Small intestine (tissue), 16 donors: ENCODE data around the gene HYAL1. TPM values are rescaled to one million over a fixed set of nuclear protein-coding genes. Genes with fewer than 3 reads are reported as not detected.

Source experiments
- DNase-seq, 2 donors: peaks; one replicate each; pipeline versions ENCODE4 v3.0.0 to v3.0.0-alpha.2; 2013
- FAIRE-seq: peaks from 2 replicates; lab custom pipeline; 2012; peaks lifted over from hg19 to GRCh38; lab: Jason Lieb, UNC
- H3K27ac ChIP-seq, 3 donors: one replicate each; pipeline ENCODE4 v1.5.1; 2013; ENCODE audit warnings: low read length in 2 of 3, mild to moderate bottlenecking in 2 of 3, control low read depth in 1 of 3, inconsistent platforms in 1 of 3, low read depth in 1 of 3, moderate library complexity in 1 of 3
- H3K27me3 ChIP-seq, 3 donors: one replicate each; pipeline ENCODE4 v1.6.1; 2013; ENCODE audit warnings: low read length in 3 of 3, inconsistent platforms in 1 of 3; ENCODE audit not compliant: control insufficient read depth in 3 of 3, insufficient read depth in 3 of 3
- H3K36me3 ChIP-seq, 3 donors: one replicate each; pipeline ENCODE4 v1.6.1; 2013; ENCODE audit warnings: low read length in 3 of 3, inconsistent platforms in 1 of 3, low read depth in 1 of 3, mild to moderate bottlenecking in 1 of 3, moderate library complexity in 1 of 3; ENCODE audit not compliant: control insufficient read depth in 3 of 3, insufficient read depth in 2 of 3
- H3K4me1 ChIP-seq, 3 donors: one replicate each; pipeline ENCODE4 v1.6.1; 2013; ENCODE audit warnings: low read length in 2 of 3, inconsistent platforms in 1 of 3, low read depth in 1 of 3, mild to moderate bottlenecking in 1 of 3, moderate library complexity in 1 of 3; ENCODE audit not compliant: control insufficient read depth in 3 of 3, insufficient read depth in 2 of 3
- H3K4me3 ChIP-seq, 3 donors: one replicate each; pipeline ENCODE4 v1.5.1; 2013; ENCODE audit warnings: low read length in 3 of 3, control low read depth in 1 of 3, inconsistent platforms in 1 of 3, low read depth in 1 of 3, mild to moderate bottlenecking in 1 of 3, moderate library complexity in 1 of 3
- H3K9me3 ChIP-seq, 2 donors: one replicate each; pipeline ENCODE4 v1.6.1; 2013; ENCODE audit warnings: low read depth in 1 of 2, low read length in 1 of 2; ENCODE audit not compliant: control insufficient read depth in 2 of 2, insufficient read depth in 1 of 2
- WGBS, 3 donors: extraction: QIAGEN DNeasy Blood & Tissue Kit; methylation state at CpG; one replicate each; pipeline ENCODE4 v1.1.7; 2013; 5-methylcytosine and 5-hydroxymethylcytosine counted together
- long read RNA-seq, 10 donors: transcript quantifications; one replicate each; lab custom pipeline, GENCODE V29; 2026
- polyA plus RNA-seq, 4 donors: library from polyadenylated mRNA; stranded (reverse) in 3 of 4; unstranded in 1 of 4; fragments of 200-250 nt in 3 of 4; fragments of 120-200 nt in 1 of 4; gene quantifications; one replicate each; pipeline versions ENCODE4 v1.2.1 to v1.2.3, GENCODE V29; 2013
- donor health status: healthy with polysubstance abuse.
- donor health status: control.
- donor health status: control.
- donor health status: Bipolar disorder and iron deficiency.
- donor health status: healthy.

The HYAL1 gene, protein sequence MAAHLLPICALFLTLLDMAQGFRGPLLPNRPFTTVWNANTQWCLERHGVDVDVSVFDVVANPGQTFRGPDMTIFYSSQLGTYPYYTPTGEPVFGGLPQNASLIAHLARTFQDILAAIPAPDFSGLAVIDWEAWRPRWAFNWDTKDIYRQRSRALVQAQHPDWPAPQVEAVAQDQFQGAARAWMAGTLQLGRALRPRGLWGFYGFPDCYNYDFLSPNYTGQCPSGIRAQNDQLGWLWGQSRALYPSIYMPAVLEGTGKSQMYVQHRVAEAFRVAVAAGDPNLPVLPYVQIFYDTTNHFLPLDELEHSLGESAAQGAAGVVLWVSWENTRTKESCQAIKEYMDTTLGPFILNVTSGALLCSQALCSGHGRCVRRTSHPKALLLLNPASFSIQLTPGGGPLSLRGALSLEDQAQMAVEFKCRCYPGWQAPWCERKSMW
- polyA plus RNA-seq: 10 to 100 TPM in 1 of 4 donors, 1 to 10 TPM in 3; 1.1 to 11.1 (median 3.7) TPM
- long read RNA-seq, donor 1: 0 reads
- long read RNA-seq, donor 2: 0 reads
- long read RNA-seq, donor 3, partial matches to known transcripts: 0 of 1 reads
- long read RNA-seq, donor 3, other reads (novel, unspliced or antisense): 0 of 1 reads
- long read RNA-seq, donor 4: 0 reads
- long read RNA-seq, donor 5: 0 reads
- long read RNA-seq, donor 6: 0 reads
- long read RNA-seq, donor 7: 0 reads
- long read RNA-seq, donor 8: 0 reads
- long read RNA-seq, donor 9: 0 reads
- long read RNA-seq, donor 10, partial matches to known transcripts: 0 of 1 reads
- long read RNA-seq, donor 10, other reads (novel, unspliced or antisense): 0 of 1 reads

DNA sequence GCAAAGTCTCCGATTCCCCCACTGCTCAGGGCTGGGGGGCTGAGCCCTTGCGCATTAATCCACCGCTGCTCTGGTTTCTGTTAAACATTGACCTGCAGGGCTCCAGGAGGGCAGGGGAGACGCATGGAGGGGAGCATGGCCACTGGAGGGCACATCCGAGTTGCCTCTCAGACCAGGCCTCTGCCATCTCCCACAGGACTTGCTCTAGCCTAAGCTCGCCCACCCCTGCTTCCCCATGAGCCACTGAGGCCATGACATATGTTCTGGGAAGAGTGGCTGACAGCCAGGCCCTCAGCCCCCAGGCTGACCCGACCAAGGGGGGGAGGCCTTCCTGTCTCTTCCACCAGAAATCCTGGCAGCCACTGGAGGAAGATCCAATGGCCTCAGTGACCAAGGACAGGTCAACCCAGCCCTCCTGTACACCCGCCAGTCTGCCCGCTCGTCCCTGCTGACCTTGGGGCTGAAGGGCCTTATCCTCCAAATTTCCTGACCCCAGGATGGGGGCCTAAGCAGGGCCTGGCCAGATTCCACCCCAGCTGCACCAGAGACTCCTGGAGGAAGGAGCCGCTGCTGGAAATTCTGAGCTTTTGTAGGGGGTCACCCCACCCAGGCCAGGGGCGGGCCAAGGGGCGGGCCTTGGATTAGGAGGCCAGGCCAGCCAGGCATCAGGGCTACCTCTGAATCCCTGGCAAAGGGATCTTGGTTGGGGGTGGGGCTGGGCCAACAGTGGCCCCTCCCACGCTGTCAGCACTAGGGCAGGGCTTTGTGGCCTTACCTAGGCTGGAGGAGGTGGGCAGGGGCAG lies at the start of gene HYAL1:
Gene HYAL1, minus strand, starts transcription at position 562 of the 803 bp plus-strand sequence. CDS start 618 bp downstream, outside the sequence.
- no peak within 1 kb of the TSS for H3K4me3 ChIP-seq
- DNase-seq (peak; percentile 48 to 75), FAIRE-seq (no peak)
- H3K36me3 ChIP-seq: peaks cover 0 to 2% (median 0%) of the 10 kb centered on the region in 3 donors
- no peaks in the 10 kb centered on the region for H3K27me3 ChIP-seq
- 49 to 70% (median 54%) methylated on average over 13 to 14 of the region's 14 CpGs for WGBS, 3 donors
- peak within 1 kb of the TSS in 2 of 3 donors; percentile 37 to 67 for H3K27ac ChIP-seq
- H3K9me3 ChIP-seq: peaks cover 0 to 8% of the 10 kb centered on the region in 2 donors
- peaks cover 7 to 42% (median 9%) of the 10 kb centered on the region in 3 donors for H3K4me1 ChIP-seq

GRCh38 chr3:50352781-50353180 lies 49.4 kb upstream of the HYAL1 start:
- peak overlapping the region in 1 of 3 donors; percentile 4 for H3K27ac ChIP-seq

GRCh38 chr3:50351323-50351697 lies 47.9 kb upstream of the HYAL1 start:
- FAIRE-seq (no peak), DNase-seq (no peak)
- H3K36me3 ChIP-seq: peaks cover 9 to 69% (median 12%) of the 10 kb centered on the region in 3 donors
- 45 to 52% (median 49%) methylated on average over 11 of the region's 11 CpGs for WGBS, 3 donors
- peak overlapping the region; percentile 24 to 92 (median 55) for H3K4me3 ChIP-seq
- H3K9me3 ChIP-seq: no peaks in the 10 kb centered on the region
- no peaks in the 10 kb centered on the region for H3K27me3 ChIP-seq
- peaks cover 9 to 32% (median 10%) of the 10 kb centered on the region in 3 donors for H3K4me1 ChIP-seq
- peak overlapping the region in 1 of 3 donors; percentile 97 for H3K27ac ChIP-seq

More at GRCh38 chr3:50352781-50353180, 49.4 kb upstream of the HYAL1 start:
- DNase-seq (peak in 1 of 2 donors; percentile 51), FAIRE-seq (no peak)
- peaks cover 9 to 78% (median 12%) of the 10 kb centered on the region in 3 donors for H3K36me3 ChIP-seq
- H3K27me3 ChIP-seq: no peaks in the 10 kb centered on the region
- no peaks in the 10 kb centered on the region for H3K9me3 ChIP-seq
- H3K4me1 ChIP-seq: peaks cover 12 to 46% (median 21%) of the 10 kb centered on the region in 3 donors
- 9 to 30% (median 26%) methylated on average over 2 of the region's 2 CpGs for WGBS, 3 donors
- H3K4me3 ChIP-seq: no peak overlapping the region

DNA sequence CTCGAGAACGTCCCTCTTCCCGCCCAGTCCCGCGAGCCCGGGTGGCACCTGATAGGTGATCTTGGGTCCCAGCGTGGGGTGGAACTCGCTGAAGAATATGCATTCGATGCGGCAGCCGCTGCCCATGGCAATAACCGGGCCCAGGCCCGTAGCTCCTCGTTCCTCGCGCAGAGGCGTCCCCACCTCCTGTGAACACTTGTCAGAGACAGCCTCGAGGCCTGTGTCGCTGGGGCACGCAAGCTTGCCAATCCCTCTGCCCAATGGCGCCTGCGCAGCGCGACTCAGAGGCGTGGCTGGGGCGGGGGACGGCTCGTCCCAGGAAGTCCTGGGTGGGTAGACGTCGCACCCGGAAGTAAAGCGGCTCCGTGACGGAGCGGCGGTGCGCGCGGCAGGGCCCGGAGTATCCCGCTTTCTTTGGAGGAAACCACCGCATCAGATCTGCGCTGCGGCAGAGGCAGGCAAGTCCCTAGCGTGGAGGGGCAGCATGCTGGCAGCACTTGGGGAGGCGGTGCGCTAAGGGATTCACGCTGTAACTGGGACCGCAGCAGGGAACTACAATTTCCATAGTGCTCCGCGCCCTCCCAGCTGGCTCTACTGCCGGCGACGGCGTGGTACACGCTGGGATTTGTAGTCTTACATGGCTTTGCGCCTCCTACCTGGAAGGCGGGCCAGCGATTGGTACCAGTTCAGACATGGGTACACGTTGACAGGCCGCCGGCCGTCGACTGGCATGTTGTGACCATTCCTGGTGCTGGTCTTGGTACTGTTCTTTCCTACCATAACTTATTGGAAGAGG lies 47.4 kb upstream of the HYAL1 start, which contains the start of the genes CYB561D2 and NPRL2:
Gene CYB561D2, plus strand, starts transcription at position 336 of the 796 bp plus-strand sequence. CDS start 572 bp downstream, outside the sequence.
Gene NPRL2, minus strand, starts transcription at position 249 of the 796 bp plus-strand sequence. Its CDS starts 123 bp downstream, at position 126.
- Histone ChIP-seq H3K9me3 (no peaks in the 10 kb centered on the region), H3K36me3 (peaks cover 9 to 63% (median 12%) of the 10 kb centered on the region in 3 donors), H3K27ac (peak within 1 kb of the TSS; percentile 79 to 97 (median 92)), H3K27me3 (no peaks in the 10 kb centered on the region), H3K4me3 (peak within 1 kb of the TSS; percentile 34 to 92 (median 55)), H3K4me1 (peaks cover 5 to 28% (median 10%) of the 10 kb centered on the region in 3 donors)
- 0% methylated on average over 61 to 64 of the region's 64 CpGs for WGBS, 3 donors
- FAIRE-seq: no peak
- DNase-seq: peak; percentile 97 to 99

- Histone ChIP-seq H3K27me3 (no peaks in the 10 kb centered on the region), H3K4me1 (peaks cover 2 to 28% (median 10%) of the 10 kb centered on the region in 3 donors), H3K9me3 (no peaks in the 10 kb centered on the region), H3K36me3 (peaks cover 9 to 58% (median 11%) of the 10 kb centered on the region in 3 donors), H3K27ac (peak overlapping the region; percentile 79 to 97 (median 92)), H3K4me3 (peak overlapping the region in 2 of 3 donors; percentile 55 to 92)
- FAIRE-seq (no peak), DNase-seq (no peak)
- WGBS, 3 donors: 14 to 28% (median 20%) methylated on average over 7 of the region's 7 CpGs
Measured at GRCh38 chr3:50350213-50350526, 46.8 kb upstream of the HYAL1 start.

- 26 to 27% (median 27%) methylated on average over 14 of the region's 14 CpGs for WGBS, 3 donors
- peak; percentile 73 to 83 for DNase-seq
- Histone ChIP-seq H3K4me3 (no peak overlapping the region), H3K9me3 (no peaks in the 10 kb centered on the region), H3K27me3 (no peaks in the 10 kb centered on the region), H3K4me1 (peaks cover 2 to 29% (median 10%) of the 10 kb centered on the region in 3 donors), H3K27ac (no peak overlapping the region), H3K36me3 (peaks cover 0 to 40% (median 2%) of the 10 kb centered on the region in 3 donors)
- FAIRE-seq: no peak
Measured at GRCh38 chr3:50347187-50347813, 43.9 kb upstream of the HYAL1 start.
